Urinary bladder (tissue), 2 donors: ENCODE measurements around the gene OAS1. TPM values are rescaled to one million over a fixed set of nuclear protein-coding genes. Genes with fewer than 3 reads are reported as not detected.

Experiments used
- polyA plus RNA-seq: library from polyadenylated mRNA; stranded (reverse); fragments of 200-250 nt; gene quantifications from one replicate; pipeline ENCODE4 v1.2.3, GENCODE V29; 2013
- total RNA-seq: library from RNA; depleted of rRNA; stranded (reverse); fragments of >200 nt; gene quantifications from one replicate; pipeline ENCODE4 v1.2.3, GENCODE V29; 2014
- donor health status: healthy.

The OAS1 gene
- total and polyA plus RNA-seq, 2 donors, result 20.8 to 28.9 TPM

Other genes starting within 250 kb of the OAS1 start
- gene RPH3A, start 115.2 kb upstream of the OAS1 start, total RNA-seq, result 1.8 TPM
- gene RPH3A, start 115.2 kb upstream of the OAS1 start, polyA plus RNA-seq, result 0.43 TPM
- 11.3 TPM for gene OAS3, start 31.5 kb downstream of the OAS1 start, total RNA-seq
- 9.6 TPM for gene OAS3, start 31.5 kb downstream of the OAS1 start, polyA plus RNA-seq
- 14.0 TPM for gene OAS2, start 71.6 kb downstream of the OAS1 start, total RNA-seq
- 7.3 TPM for gene OAS2, start 71.6 kb downstream of the OAS1 start, polyA plus RNA-seq
- 3.3 TPM for gene DTX1, start 149.8 kb downstream of the OAS1 start, total RNA-seq
- gene DTX1, start 149.8 kb downstream of the OAS1 start, polyA plus RNA-seq, result 1.5 TPM
- 0.11 TPM for gene RASAL1, start 228.8 kb downstream of the OAS1 start, total RNA-seq
- 0.04 TPM for gene RASAL1, start 228.8 kb downstream of the OAS1 start, polyA plus RNA-seq
- gene CFAP73, start 242.8 kb downstream of the OAS1 start, total RNA-seq, result not detected
- gene CFAP73, start 242.8 kb downstream of the OAS1 start, polyA plus RNA-seq, result 0.39 TPM